GM21717 (cell line): ENCODE data around the gene PADI3.

Experiments used
- ATAC-seq: cut with Tn5 transposase; IDR thresholded peaks from one replicate; pipeline ENCODE4 v1.9.1; 2021; ENCODE audit warnings: mild to moderate bottlenecking, moderate library complexity; ENCODE audit not compliant: unreplicated experiment

The PADI3 gene

GRCh38 chr1:17214876-17215544, 33.9 kb upstream of the PADI3 start:
- ATAC-seq: no peak

- ATAC-seq: no peak
Observed at GRCh38 chr1:17215545-17215890, 33.4 kb upstream of the PADI3 start.

- ATAC-seq: no peak
Observed at GRCh38 chr1:17216078-17216477, 32.8 kb upstream of the PADI3 start.

- no peak for ATAC-seq
Observed at GRCh38 chr1:17217607-17218006, 31.3 kb upstream of the PADI3 start.

GRCh38 chr1:17218939-17219338, 30.0 kb upstream of the PADI3 start:
- ATAC-seq: no peak

- ATAC-seq: no peak
Observed at GRCh38 chr1:17220287-17220686, 28.6 kb upstream of the PADI3 start.

GRCh38 chr1:17222557-17222956, 26.3 kb upstream of the PADI3 start:
- ATAC-seq: no peak

GRCh38 chr1:17224434-17224833, 24.5 kb upstream of the PADI3 start:
- no peak for ATAC-seq

- ATAC-seq: no peak
Observed at GRCh38 chr1:17225140-17225539, 23.8 kb upstream of the PADI3 start.

- no peak for ATAC-seq
Observed at GRCh38 chr1:17227358-17227915, 21.5 kb upstream of the PADI3 start.

- no peak for ATAC-seq
Observed at GRCh38 chr1:17228619-17229018, 20.3 kb upstream of the PADI3 start.

GRCh38 chr1:17229379-17229778, 19.5 kb upstream of the PADI3 start:
- no peak for ATAC-seq

GRCh38 chr1:17230106-17230505, 18.8 kb upstream of the PADI3 start:
- no peak for ATAC-seq

- ATAC-seq: no peak
Observed at GRCh38 chr1:17230671-17231310, 18.1 kb upstream of the PADI3 start.

- ATAC-seq: no peak
Observed at GRCh38 chr1:17232759-17233661, 15.9 kb upstream of the PADI3 start.

- ATAC-seq: no peak
Observed at GRCh38 chr1:17233675-17234320, 15.1 kb upstream of the PADI3 start.

- ATAC-seq: no peak
Observed at GRCh38 chr1:17234405-17234804, 14.5 kb upstream of the PADI3 start.

GRCh38 chr1:17235135-17235885, 13.6 kb upstream of the PADI3 start:
- no peak for ATAC-seq

- no peak for ATAC-seq
Observed at GRCh38 chr1:17236779-17237560, 11.9 kb upstream of the PADI3 start.

- ATAC-seq: no peak
Observed at GRCh38 chr1:17237561-17237903, 11.4 kb upstream of the PADI3 start.
